ENCODE results near the gene VPS51. TPM values are rescaled to one million over a fixed set of nuclear protein-coding genes. Genes with fewer than 3 reads are reported as not detected.
A peak's percentile ranks its signal among the peaks of the same experiment; 100 is the strongest.

The VPS51 gene
- 100 to 1,000 TPM; 280 to 636 (median 416) TPM for total RNA-seq

- H3K9me3 ChIP-seq, result no peaks in the 10 kb centered on the region
- peaks cover 4 to 9% (median 7%) of the 10 kb centered on the region in 4 donors for H3K4me1 ChIP-seq
- DNase-seq, result peak; percentile 92 to 96 (median 92)
- peak within 1 kb of the TSS; percentile 63 to 91 (median 82) for H3K4me3 ChIP-seq
- TF ChIP-seq POLR2A (IDR thresholded peaks at IDR 0.05) (peak; percentile 54 to 56), CTCF (IDR thresholded peaks at IDR 0.05) (peak in 4 of 6 experiments; percentile 27 to 42 (median 30))
- peaks cover 0 to 16% (median 0%) of the 10 kb centered on the region in 3 donors for H3K36me3 ChIP-seq
- no peaks in the 10 kb centered on the region for H3K27me3 ChIP-seq
- H3K27ac ChIP-seq, result peak within 1 kb of the TSS; percentile 88 to 94 (median 92)
Measured at GRCh38 chr11:65095974-65096806, at the start of gene VPS51. Gene VPS51, plus strand, starts transcription at chr11:65096214. Its CDS starts 37 bp downstream, at chr11:65096251.

- peaks cover 0 to 26% (median 0%) of the 10 kb centered on the region in 3 donors for H3K36me3 ChIP-seq
- H3K27me3 ChIP-seq, result no peaks in the 10 kb centered on the region
- no peaks in the 10 kb centered on the region for H3K9me3 ChIP-seq
- peak overlapping the region; percentile 44 to 55 (median 46) for H3K4me3 ChIP-seq
- peak overlapping the region; percentile 36 to 69 (median 62) for H3K27ac ChIP-seq
- H3K4me1 ChIP-seq, result peaks cover 0 to 41% (median 0%) of the 10 kb centered on the region in 4 donors
- TF ChIP-seq CTCF (IDR thresholded peaks at IDR 0.05), result no peak
- TF ChIP-seq POLR2A (IDR thresholded peaks at IDR 0.05), result no peak
- peak; percentile 48 to 63 (median 55) for DNase-seq
Measured at GRCh38 chr11:65047581-65048422, 48.2 kb upstream of the VPS51 start.

DNA sequence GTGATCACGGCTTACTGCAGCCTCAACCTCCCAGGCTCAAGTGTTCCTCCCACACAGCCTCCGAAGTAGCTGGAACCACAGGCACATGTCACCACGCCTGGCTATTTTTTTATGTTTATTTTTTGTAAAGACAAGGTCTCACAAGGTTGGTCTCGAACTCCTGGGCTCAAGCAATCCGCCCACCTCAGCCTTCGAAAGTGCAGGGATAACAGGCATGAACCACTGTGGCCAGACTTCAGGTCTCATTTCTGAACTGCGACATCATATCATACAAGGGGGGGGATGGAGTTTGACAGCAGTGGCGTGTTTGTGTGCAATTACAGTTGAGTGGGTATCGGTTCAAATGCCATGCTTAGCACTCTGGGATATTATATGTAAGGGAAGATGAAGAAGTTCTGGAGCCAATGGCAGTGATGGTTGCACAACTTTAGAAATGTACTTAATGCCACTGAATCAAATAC lies 44.6 kb upstream of the VPS51 start:
- Histone ChIP-seq H3K4me1 (peaks cover 0 to 34% (median 4%) of the 10 kb centered on the region in 4 donors), H3K9me3 (no peaks in the 10 kb centered on the region), H3K27me3 (no peaks in the 10 kb centered on the region), H3K4me3 (no peak overlapping the region), H3K27ac (no peak overlapping the region), H3K36me3 (peaks cover 0 to 5% (median 0%) of the 10 kb centered on the region in 3 donors)
- TF ChIP-seq POLR2A (IDR thresholded peaks at IDR 0.05), result no peak
- no peak for DNase-seq

GRCh38 chr11:65053827-65054508 lies 42.0 kb upstream of the VPS51 start:
- DNase-seq, result peak in 2 of 3 donors; percentile 48 to 65
- H3K36me3 ChIP-seq, result peaks cover 0 to 5% (median 0%) of the 10 kb centered on the region in 3 donors
- peaks cover 0 to 17% (median 4%) of the 10 kb centered on the region in 4 donors for H3K4me1 ChIP-seq
- no peaks in the 10 kb centered on the region for H3K9me3 ChIP-seq
- TF ChIP-seq POLR2A (IDR thresholded peaks at IDR 0.05) (no peak), CTCF (IDR thresholded peaks at IDR 0.05) (no peak)
- peak overlapping the region in 2 of 4 donors; percentile 10 to 13 for H3K4me3 ChIP-seq
- no peaks in the 10 kb centered on the region for H3K27me3 ChIP-seq
- no peak overlapping the region for H3K27ac ChIP-seq

DNA sequence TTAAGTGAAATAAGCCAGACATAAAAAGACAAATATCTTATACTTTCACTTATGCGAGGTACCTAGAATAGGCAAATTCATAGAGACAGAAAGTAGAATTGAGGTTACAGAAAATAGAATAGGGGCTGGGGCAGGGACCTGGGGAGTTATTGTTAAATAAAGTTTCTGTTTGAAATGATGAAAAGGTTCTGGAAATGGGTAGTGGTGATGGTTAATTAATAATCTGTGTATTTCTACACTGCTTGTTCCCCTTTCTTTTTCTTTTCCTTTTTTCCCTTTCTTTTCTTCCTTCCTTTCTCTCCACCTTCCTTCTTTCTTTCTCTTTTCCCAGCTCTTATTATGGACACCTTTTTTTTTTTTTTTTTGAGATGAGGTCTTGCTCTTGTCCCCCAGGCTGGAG lies 40.5 kb upstream of the VPS51 start:
- Histone ChIP-seq H3K9me3 (no peaks in the 10 kb centered on the region), H3K36me3 (peaks cover 0 to 5% (median 0%) of the 10 kb centered on the region in 3 donors), H3K27ac (no peak overlapping the region), H3K27me3 (no peaks in the 10 kb centered on the region), H3K4me3 (no peak overlapping the region), H3K4me1 (peaks cover 0 to 29% (median 7%) of the 10 kb centered on the region in 4 donors)
- TF ChIP-seq CTCF (IDR thresholded peaks at IDR 0.05) (no peak), POLR2A (IDR thresholded peaks at IDR 0.05) (no peak)
- DNase-seq, result no peak
